A673 (cell line): ENCODE results near the gene XIRP2. TPM values are rescaled to one million over a fixed set of nuclear protein-coding genes. Genes with fewer than 3 reads are reported as not detected.

Experiments
- BruUV-seq: library from RNA; stranded (reverse); fragments of 400-500 nt; replicated peaks from 2 replicates; lab custom pipeline; 2021; lab: Mats Ljungman, UMichigan
- CTCF ChIA-PET: fragments of 300-600 bp; sonication (Branson Sonifier 250); formaldehyde crosslinking; loops from one replicate; lab custom pipeline; 2022; ENCODE audit warnings: antibody characterized with exemption; lab: Charles Lee
- POLR2A ChIA-PET: fragments of 300-600 bp; sonication (Branson Sonifier 250); formaldehyde crosslinking; loops from one replicate; lab custom pipeline; 2022; ENCODE audit warnings: antibody characterized with exemption; ENCODE audit not compliant: low non-redundant PET; lab: Charles Lee
- DNase-seq: peaks from one replicate; pipeline ENCODE4 v3.0.0-alpha.2; 2015; ENCODE audit warnings: low spot score
- H3K27ac ChIP-seq: fragments of 200-600 bp; sonication (generic); 2 replicates; pipeline ENCODE4 v1.5.1; 2016; ENCODE audit warnings: mixed run types, low read depth, mild to moderate bottlenecking, mixed read lengths, antibody characterized with exemption, low read length; ENCODE audit not compliant: poor library complexity, severe bottlenecking
- H3K27me3 ChIP-seq: fragments of 200-600 bp; sonication (generic); replicated peaks from 2 replicates; pipeline ENCODE4 v1.6.1; 2017; ENCODE audit warnings: mixed run types, low read depth, mild to moderate bottlenecking, mixed read lengths, antibody characterized with exemption, low read length; ENCODE audit not compliant: insufficient read depth, poor library complexity
- H3K36me3 ChIP-seq: fragments of 200-600 bp; sonication (generic); 2 replicates; pipeline ENCODE4 v1.6.1; 2016; ENCODE audit warnings: mixed run types, mild to moderate bottlenecking, mixed read lengths, antibody characterized with exemption, low read length; ENCODE audit not compliant: insufficient read depth, poor library complexity, severe bottlenecking
- H3K4me1 ChIP-seq: fragments of 200-600 bp; sonication (generic); 2 replicates; pipeline ENCODE4 v1.6.1; 2017; ENCODE audit warnings: mixed run types, mild to moderate bottlenecking, mixed read lengths, antibody characterized with exemption, low read length; ENCODE audit not compliant: insufficient read depth, poor library complexity, severe bottlenecking
- H3K4me3 ChIP-seq: fragments of 200-600 bp; sonication (generic); 2 replicates; pipeline ENCODE4 v1.5.1; 2016; ENCODE audit warnings: low read depth, mixed run types, mild to moderate bottlenecking, mixed read lengths, low read length; ENCODE audit not compliant: poor library complexity, severe bottlenecking
- H3K9me3 ChIP-seq: fragments of 200-600 bp; sonication (generic); 2 replicates; pipeline ENCODE4 v1.6.1; 2016; ENCODE audit warnings: mixed run types, low read depth, mild to moderate bottlenecking, mixed read lengths, antibody characterized with exemption, low read length; ENCODE audit not compliant: poor library complexity, severe bottlenecking
- CTCF ChIP-seq: fragments of 300-800, 200-600 bp; sonication (generic); conservative IDR thresholded peaks from 2 replicates; pipeline ENCODE4 v1.5.1; 2017; ENCODE audit warnings: low read depth, mild to moderate bottlenecking, antibody characterized with exemption, low read length, moderate library complexity, mixed read lengths
- EZH2 ChIP-seq: fragments of 200-600 bp; sonication (generic); IDR thresholded peaks from 2 replicates; pipeline ENCODE4 v1.6.1; 2017; ENCODE audit warnings: borderline replicate concordance, low read depth, mild to moderate bottlenecking, mixed read lengths, antibody characterized with exemption, low read length; ENCODE audit not compliant: poor library complexity, severe bottlenecking
- intact Hi-C: fragments of 100-400 bp; cut with micrococcal nuclease; formaldehyde crosslinking; loops from one replicate; pipeline ENCODE4 v1.10.0; 2022; ENCODE audit not compliant: unreplicated experiment
- total RNA-seq: library from RNA; stranded (reverse); gene quantifications from 2 replicates; pipeline ENCODE4 v1.2.3, GENCODE V29; 2021

Gene XIRP2
- total RNA-seq, 1 experiment from 2014 or later = 0.04 TPM

DNA sequence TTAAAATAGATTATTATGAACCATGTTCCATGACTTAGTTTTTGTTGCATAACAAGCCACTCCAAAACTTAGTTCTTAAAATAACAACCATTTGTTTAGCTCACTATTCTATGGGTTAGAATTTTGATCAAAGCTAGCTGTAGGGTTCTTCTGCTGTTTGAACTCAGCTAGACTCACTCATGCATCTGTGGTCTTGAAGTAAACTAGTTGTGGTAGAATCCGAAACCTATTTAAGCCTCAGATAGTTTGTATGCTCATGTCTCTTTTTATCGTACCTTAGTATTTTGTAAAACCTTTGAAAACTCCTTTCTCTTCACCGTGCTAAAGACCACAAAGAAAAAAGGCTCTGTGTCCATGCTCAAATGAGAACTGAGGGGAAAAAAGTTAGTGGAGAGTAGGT lies 166.6 kb downstream of the XIRP2 start:
- CTCF ChIA-PET = no interaction called here

GRCh38 chr2:167057446-167057845 lies 169.2 kb downstream of the XIRP2 start:
- CTCF ChIA-PET = no interaction called here
- Histone ChIP-seq H3K4me1 (no peaks in the 10 kb centered on the region), H3K4me3 (no peak overlapping the region), H3K9me3 (no peaks in the 10 kb centered on the region), H3K27ac (no peak overlapping the region), H3K27me3 (no peaks in the 10 kb centered on the region), H3K36me3 (no peaks in the 10 kb centered on the region)
- DNase-seq = no peak
- BruUV-seq = no TSS peak
- intact Hi-C loops = no loop called here
- TF ChIP-seq CTCF = no peak
- POLR2A ChIA-PET = no interaction called here

More for the DNA sequence above, 166.6 kb downstream of the XIRP2 start:
- Histone ChIP-seq H3K9me3 (no peaks in the 10 kb centered on the region), H3K36me3 (no peaks in the 10 kb centered on the region), H3K4me1 (no peaks in the 10 kb centered on the region), H3K27me3 (no peaks in the 10 kb centered on the region), H3K4me3 (no peak overlapping the region), H3K27ac (no peak overlapping the region)
- DNase-seq = no peak
- intact Hi-C loops = no loop called here
- no TSS peak for BruUV-seq
- POLR2A ChIA-PET = no interaction called here
- no peak for TF ChIP-seq EZH2
- TF ChIP-seq CTCF = no peak

GRCh38 chr2:167059173-167059572 lies 170.9 kb downstream of the XIRP2 start:
- H3K27ac ChIP-seq = no peak overlapping the region
- no peaks in the 10 kb centered on the region for H3K36me3 ChIP-seq
- H3K4me3 ChIP-seq = no peak overlapping the region
- intact Hi-C loops = no loop called here
- no TSS peak for BruUV-seq
- ChIA-PET CTCF (no interaction called here), POLR2A (no interaction called here)
- no peaks in the 10 kb centered on the region for H3K4me1 ChIP-seq
- TF ChIP-seq EZH2 = no peak
- TF ChIP-seq CTCF = no peak
- H3K9me3 ChIP-seq = no peaks in the 10 kb centered on the region
- no peaks in the 10 kb centered on the region for H3K27me3 ChIP-seq
- DNase-seq = no peak
